GM19438 (cell line): ENCODE data around the gene PMS2.
A peak's percentile ranks its signal among the peaks of the same experiment; 100 is the strongest.
"Not testable (repeated sequence)": the region's sequence is repeated elsewhere in the genome, so short reads cannot be mapped to it uniquely, and the experiment has no call there.

Experiments
- ATAC-seq: cut with Tn5 transposase; IDR thresholded peaks from one replicate; pipeline ENCODE4 v1.9.1; 2021; ENCODE audit warnings: low read depth; ENCODE audit not compliant: unreplicated experiment

PMS2 gene

GRCh38 chr7:6008668-6009611 is at the start of gene PMS2, which contains the start of gene AIMP2:
PMS2 (minus strand) TSS chr7:6009049; CDS start chr7:6009019, 30 bp downstream.
AIMP2 (plus strand) TSS chr7:6009272; CDS start chr7:6009364, 92 bp downstream.
- ATAC-seq: peak; percentile 90

- no peak for ATAC-seq
Observed at GRCh38 chr7:6057316-6058129, 48.7 kb upstream of the PMS2 start.

- ATAC-seq: no peak
Observed at GRCh38 chr7:6056616-6057015, 47.8 kb upstream of the PMS2 start.

- ATAC-seq: not testable (repeated sequence)
Observed at GRCh38 chr7:6051185-6051584, 42.3 kb upstream of the PMS2 start.

GRCh38 chr7:6049780-6050179 is 40.9 kb upstream of the PMS2 start:
- ATAC-seq: no peak

GRCh38 chr7:6035686-6036085 is 26.8 kb upstream of the PMS2 start:
- no peak for ATAC-seq

- no peak for ATAC-seq
Observed at GRCh38 chr7:6035165-6035564, 26.3 kb upstream of the PMS2 start.

- ATAC-seq: no peak
Observed at GRCh38 chr7:6032641-6033040, 23.8 kb upstream of the PMS2 start.

GRCh38 chr7:6032167-6032566 is 23.3 kb upstream of the PMS2 start:
- ATAC-seq: no peak

- ATAC-seq: no peak
Observed at GRCh38 chr7:6031567-6031966, 22.7 kb upstream of the PMS2 start.

GRCh38 chr7:6030988-6031387 is 22.1 kb upstream of the PMS2 start, which contains the start of gene ANKRD61:
ANKRD61 (plus strand) TSS chr7:6031376; CDS start chr7:6031376, 0 bp downstream.
- ATAC-seq: no peak

GRCh38 chr7:6028563-6028962 is 19.7 kb upstream of the PMS2 start:
- no peak for ATAC-seq

GRCh38 chr7:6027806-6028365 is 19.0 kb upstream of the PMS2 start:
- no peak for ATAC-seq

- no peak for ATAC-seq
Observed at GRCh38 chr7:6026820-6027311, 18.0 kb upstream of the PMS2 start.

- ATAC-seq: peak; percentile 98
Observed at GRCh38 chr7:6026011-6026819, 17.4 kb upstream of the PMS2 start.

- no peak for ATAC-seq
Observed at GRCh38 chr7:6023974-6024435, 15.2 kb upstream of the PMS2 start.

GRCh38 chr7:6022707-6023106 is 13.9 kb upstream of the PMS2 start:
- no peak for ATAC-seq

GRCh38 chr7:6020371-6021286 is 11.8 kb upstream of the PMS2 start:
- ATAC-seq: no peak

GRCh38 chr7:6016653-6016966 is 7.8 kb upstream of the PMS2 start:
- ATAC-seq: no peak
